GM23248 (cell line): Measurements from ENCODE around the gene IKBKG. TPM values are rescaled to one million over a fixed set of nuclear protein-coding genes. Genes with fewer than 3 reads are reported as not detected.

Experiments used
- DNase-seq: peaks from one replicate; pipeline ENCODE4 v3.0.0-alpha.2; 2015
- H2AFZ ChIP-seq: fragments of 200-600 bp; sonication (generic); 2 replicates; pipeline ENCODE4 v1.6.1; 2016; ENCODE audit warnings: antibody characterized with exemption
- H3F3A ChIP-seq: fragments of 200-600 bp; sonication (generic); 2 replicates; pipeline ENCODE4 v1.6.1; 2016; ENCODE audit warnings: mild to moderate bottlenecking, antibody characterized with exemption, mixed run types; ENCODE audit not compliant: insufficient read depth
- H3K27ac ChIP-seq: fragments of 200-600 bp; sonication (generic); 2 replicates; pipeline ENCODE4 v1.5.1; 2016; ENCODE audit warnings: mild to moderate bottlenecking
- H3K27me3 ChIP-seq: fragments of 200-600 bp; sonication (generic); replicated peaks from 2 replicates; pipeline ENCODE4 v1.6.1; 2016; ENCODE audit warnings: mild to moderate bottlenecking; ENCODE audit not compliant: insufficient read depth
- H3K36me3 ChIP-seq: fragments of 200-600 bp; sonication (generic); 2 replicates; pipeline ENCODE4 v1.6.1; 2016; ENCODE audit warnings: low read depth, mild to moderate bottlenecking
- H3K4me1 ChIP-seq: fragments of 200-600 bp; sonication (generic); 2 replicates; pipeline ENCODE4 v1.6.1; 2016; ENCODE audit warnings: mild to moderate bottlenecking; ENCODE audit not compliant: insufficient read depth
- H3K4me2 ChIP-seq: fragments of 200-600 bp; sonication (generic); one replicate; pipeline ENCODE4 v1.6.1; 2016; ENCODE audit warnings: mild to moderate bottlenecking; ENCODE audit not compliant: unreplicated experiment
- H3K4me3 ChIP-seq: fragments of 200-600 bp; sonication (generic); 2 replicates; pipeline ENCODE4 v1.5.1; 2016; ENCODE audit warnings: mild to moderate bottlenecking
- H3K79me2 ChIP-seq: fragments of 200-600 bp; sonication (generic); 2 replicates; pipeline ENCODE4 v1.6.1; 2016; ENCODE audit warnings: mild to moderate bottlenecking; ENCODE audit not compliant: insufficient read depth
- H3K9ac ChIP-seq: fragments of 200-600 bp; sonication (generic); 2 replicates; pipeline ENCODE4 v1.6.1; 2016; ENCODE audit warnings: mild to moderate bottlenecking
- H3K9me2 ChIP-seq: fragments of 200-600 bp; sonication (generic); 2 replicates; pipeline ENCODE4 v1.6.1; 2016; ENCODE audit warnings: mixed run types, mild to moderate bottlenecking, moderate library complexity; ENCODE audit not compliant: insufficient read depth
- H3K9me3 ChIP-seq: fragments of 200-600 bp; sonication (generic); one replicate; pipeline ENCODE4 v1.6.1; 2017; ENCODE audit warnings: low read depth
- H4K20me1 ChIP-seq: fragments of 200-600 bp; sonication (generic); 2 replicates; pipeline ENCODE4 v1.6.0; 2016; ENCODE audit not compliant: insufficient read depth
- EZH2 ChIP-seq: fragments of 200-600 bp; sonication (generic); IDR thresholded peaks from 2 replicates; pipeline ENCODE4 v1.6.1; 2018; ENCODE audit warnings: antibody characterized with exemption, mild to moderate bottlenecking; ENCODE audit not compliant: insufficient read depth, poor library complexity, severe bottlenecking
- EZH2phosphoT487 ChIP-seq: fragments of 200-600 bp; sonication (generic); IDR thresholded peaks from 2 replicates; pipeline ENCODE4 v1.6.1; 2018; ENCODE audit warnings: antibody characterized with exemption, moderate library complexity, mild to moderate bottlenecking, low read depth; ENCODE audit not compliant: insufficient read depth
- WGBS, 2 experiments: methylation state at CpG; one replicate each; pipeline ENCODE4 v1.1.6; 2015 to 2017; ENCODE audit warnings: low lambda C conversion rate in 2 of 2, low coverage in 1 of 2; ENCODE audit errors: missing lambda C conversion rate in 2 of 2; 5-methylcytosine and 5-hydroxymethylcytosine counted together
- in situ Hi-C: fragments of 300-500 bp; cut with MboI; formaldehyde crosslinking; loops from 2 replicates; pipeline ENCODE4 v1.15.0; 2020
- polyA plus RNA-seq: library from polyadenylated mRNA; unstranded; fragments of >200 nt; fragmentation: Nextera tagmentation; extraction: Ambion mirVana; gene quantifications from 2 replicates; pipeline ENCODE4 v1.2.1, GENCODE V29; 2016
- total RNA-seq: library from RNA; depleted of rRNA; stranded (reverse); fragments of >200 nt; shearing (Covaris generic); gene quantifications from 2 replicates; pipeline ENCODE4 v1.2.3, GENCODE V29; 2014

Gene IKBKG
- total and polyA plus RNA-seq, 2 experiments from 2014 or later, result 25.9 to 26.2 TPM

- peak; percentile 44 for DNase-seq
- H3K9ac ChIP-seq, result no peak overlapping the region
These were observed 53.4 kb downstream of the IKBKG start for GRCh38 chrX:154600759-154601374.

GRCh38 chrX:154602226-154602625, 54.8 kb downstream of the IKBKG start:
- Histone ChIP-seq H3F3A (peaks cover 8% of the 10 kb centered on the region; the same call in 1 of the 2 replicates), H3K27ac (no peak overlapping the region), H3K4me3 (no peak overlapping the region), H2AFZ (no peak overlapping the region), H4K20me1 (no peaks in the 10 kb centered on the region), H3K36me3 (no peaks in the 10 kb centered on the region), H3K9me3 (no peaks in the 10 kb centered on the region), H3K4me2 (no peak overlapping the region), H3K79me2 (no peaks in the 10 kb centered on the region), H3K9me2 (no peaks in the 10 kb centered on the region), H3K27me3 (no peaks in the 10 kb centered on the region), H3K9ac (no peak overlapping the region), H3K4me1 (peaks cover 22% of the 10 kb centered on the region)
- in situ Hi-C loops, result no loop called here
- WGBS, 2 experiments, result 72 to 85% methylated on average over 8 to 10 of the region's 13 CpGs
- TF ChIP-seq EZH2 (no peak), EZH2phosphoT487 (no peak)
- DNase-seq, result no peak

More at GRCh38 chrX:154600759-154601374, 53.4 kb downstream of the IKBKG start:
- H3K4me1 ChIP-seq, result peaks cover 29% of the 10 kb centered on the region
- H4K20me1 ChIP-seq, result no peaks in the 10 kb centered on the region; the same call in 1 of the 2 replicates
- H3K4me2 ChIP-seq, result no peak overlapping the region
- H3K9me3 ChIP-seq, result no peaks in the 10 kb centered on the region
- peaks cover 12% of the 10 kb centered on the region; the same call in 1 of the 2 replicates for H3F3A ChIP-seq
- H3K27ac ChIP-seq, result peak overlapping the region; percentile 39; the same call in 1 of the 2 replicates
- no peaks in the 10 kb centered on the region for H3K79me2 ChIP-seq
- no peaks in the 10 kb centered on the region for H3K27me3 ChIP-seq
- H3K9me2 ChIP-seq, result no peaks in the 10 kb centered on the region
- no peak for TF ChIP-seq EZH2phosphoT487
- TF ChIP-seq EZH2, result no peak
- H2AFZ ChIP-seq, result no peak overlapping the region
- 77 to 81% methylated on average over 12 to 13 of the region's 15 CpGs for WGBS, 2 experiments
- no peaks in the 10 kb centered on the region for H3K36me3 ChIP-seq
- H3K4me3 ChIP-seq, result no peak overlapping the region
- in situ Hi-C loops, result no loop called here

- Histone ChIP-seq H3K9me2 (no peaks in the 10 kb centered on the region), H3K4me1 (peaks cover 22% of the 10 kb centered on the region), H4K20me1 (no peaks in the 10 kb centered on the region), H2AFZ (no peak overlapping the region), H3F3A (peaks cover 8% of the 10 kb centered on the region; the same call in 1 of the 2 replicates), H3K4me2 (no peak overlapping the region), H3K79me2 (no peaks in the 10 kb centered on the region), H3K36me3 (no peaks in the 10 kb centered on the region), H3K4me3 (no peak overlapping the region), H3K9me3 (no peaks in the 10 kb centered on the region), H3K27ac (no peak overlapping the region), H3K9ac (no peak overlapping the region), H3K27me3 (no peaks in the 10 kb centered on the region)
- WGBS, 2 experiments, result 82 to 83% methylated on average over 14 to 18 of the region's 18 CpGs
- in situ Hi-C loops, result no loop called here
- no peak for TF ChIP-seq EZH2phosphoT487
- TF ChIP-seq EZH2, result no peak
- no peak for DNase-seq
These were observed 55.5 kb downstream of the IKBKG start for GRCh38 chrX:154602766-154603437.

- no peaks in the 10 kb centered on the region for H3K9me2 ChIP-seq
- peak; percentile 85 for DNase-seq
- H3K27me3 ChIP-seq, result no peaks in the 10 kb centered on the region
- no peak overlapping the region for H3K9ac ChIP-seq
- no peak for TF ChIP-seq EZH2phosphoT487
- TF ChIP-seq EZH2, result no peak
- H3K4me1 ChIP-seq, result peaks cover 22% of the 10 kb centered on the region
- H3K9me3 ChIP-seq, result no peaks in the 10 kb centered on the region
- no peak overlapping the region for H3K4me3 ChIP-seq
- H3K79me2 ChIP-seq, result no peaks in the 10 kb centered on the region
- no peaks in the 10 kb centered on the region for H3K36me3 ChIP-seq
- in situ Hi-C loops, result no loop called here
- no peak overlapping the region for H3K27ac ChIP-seq
- H2AFZ ChIP-seq, result no peak overlapping the region
- 51 to 60% methylated on average over 8 to 11 of the region's 13 CpGs for WGBS, 2 experiments
- no peak overlapping the region for H3K4me2 ChIP-seq
- peaks cover 8% of the 10 kb centered on the region; the same call in 1 of the 2 replicates for H3F3A ChIP-seq
- H4K20me1 ChIP-seq, result no peaks in the 10 kb centered on the region
These were observed 56.3 kb downstream of the IKBKG start for GRCh38 chrX:154603438-154604430.
